ENCODE results near the gene ANO4.

- TF ChIP-seq POLR2A (IDR thresholded peaks at IDR 0.05; ENCODE audit: extremely low read depth, insufficient read length) (no peak), CTCF (IDR thresholded peaks at IDR 0.05; ENCODE audit: low read depth, low read length) (no peak), MAX (IDR thresholded peaks at IDR 0.05; ENCODE audit: low read depth, low read length) (no peak)
These were observed 164.9 kb downstream of the ANO4 start for GRCh38 chr12:100959481-100959880.

Data from NB4 (cell line).